Cardiac septum (tissue), 1 donor: ENCODE measurements around the gene FRAS1. TPM values are rescaled to one million over a fixed set of nuclear protein-coding genes. Genes with fewer than 3 reads are reported as not detected.

Experiments used
- DNase-seq: peaks from one replicate; pipeline ENCODE4 v3.0.0-alpha.2; 2020; ENCODE audit warnings: low spot score
- intact Hi-C: fragments of 100-400 bp; cut with DNase I; formaldehyde crosslinking; loops from one replicate; pipeline ENCODE4 v1.14.0; 2022
- total RNA-seq: library from RNA; stranded (reverse); fragmentation: NEBNext Ultra II Directional; extraction: Animal tissue kit (Norgen Biotek cat#: 25700); gene quantifications from one replicate; pipeline ENCODE4 v1.2.1, GENCODE V29; 2021
- donor health status: DM: no; HTN: no; CAD: no.

FRAS1 gene
- total RNA-seq, 1 donor from 2014 or later: 4.2 TPM

DNA sequence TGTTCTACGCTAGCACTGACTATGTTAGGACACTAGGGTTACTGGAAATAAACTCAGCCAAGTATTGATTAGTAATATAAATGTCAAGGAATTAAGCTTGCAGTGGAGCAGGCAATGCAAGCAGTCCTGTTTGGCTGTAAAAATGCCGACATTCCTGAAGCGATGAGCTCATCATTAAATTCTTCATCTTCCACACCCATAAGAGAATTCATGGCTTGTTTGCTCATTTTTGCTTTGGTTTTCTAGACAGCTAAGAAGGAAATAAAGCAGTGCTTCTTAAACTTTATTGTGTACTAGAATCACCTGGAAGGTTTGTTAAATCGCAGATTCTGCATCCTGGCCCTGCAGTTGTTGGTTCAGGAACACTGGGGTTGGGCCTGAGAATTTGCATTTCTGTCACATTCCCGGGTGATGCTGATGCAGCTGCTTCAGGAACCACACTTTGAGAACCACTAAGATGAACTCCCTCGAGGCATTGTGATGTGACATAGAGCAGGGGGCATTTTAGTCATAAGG is 512.2 kb downstream of the FRAS1 start:
- no peak for DNase-seq
- intact Hi-C loops: no loop called here

DNA sequence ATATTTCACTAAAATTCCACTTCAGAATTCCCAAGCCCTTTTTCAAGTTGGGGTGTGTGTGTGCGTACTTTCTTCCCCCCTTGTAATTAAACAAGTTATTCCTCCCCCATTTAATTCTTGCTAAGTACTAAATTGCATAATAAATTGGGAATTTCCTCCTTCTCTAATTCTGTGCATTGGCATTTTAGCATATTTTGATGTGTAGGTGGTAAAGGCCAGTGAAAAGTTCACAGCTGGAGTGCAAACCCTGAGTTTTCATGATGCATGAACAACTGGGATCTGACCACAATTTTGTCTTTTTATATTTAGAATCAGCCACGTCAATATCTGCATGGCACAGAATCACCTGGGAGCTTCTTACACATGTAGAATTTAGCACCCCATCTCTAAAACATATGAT is 513.0 kb downstream of the FRAS1 start:
- no peak for DNase-seq
- intact Hi-C loops: no loop called here

DNA sequence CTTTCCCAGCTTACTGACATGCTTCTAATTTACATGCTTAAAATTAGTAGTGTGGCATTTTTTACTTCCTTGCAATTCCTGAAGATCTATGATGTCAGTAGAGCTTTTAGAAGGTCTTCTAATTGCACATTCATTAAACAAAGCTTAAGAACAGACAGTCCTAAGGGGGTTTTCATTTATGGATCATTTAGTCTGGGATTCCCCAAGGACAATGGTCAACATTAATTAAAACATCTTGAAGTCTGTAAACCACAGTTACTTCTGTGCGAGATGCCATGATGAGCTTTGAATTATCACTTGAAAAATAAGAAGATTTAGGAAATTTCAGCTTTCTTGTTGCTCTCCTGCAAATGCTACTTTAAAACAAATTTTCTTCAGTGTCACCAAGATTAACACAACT is 514.7 kb downstream of the FRAS1 start:
- intact Hi-C loops: no loop called here
- DNase-seq: no peak

DNA sequence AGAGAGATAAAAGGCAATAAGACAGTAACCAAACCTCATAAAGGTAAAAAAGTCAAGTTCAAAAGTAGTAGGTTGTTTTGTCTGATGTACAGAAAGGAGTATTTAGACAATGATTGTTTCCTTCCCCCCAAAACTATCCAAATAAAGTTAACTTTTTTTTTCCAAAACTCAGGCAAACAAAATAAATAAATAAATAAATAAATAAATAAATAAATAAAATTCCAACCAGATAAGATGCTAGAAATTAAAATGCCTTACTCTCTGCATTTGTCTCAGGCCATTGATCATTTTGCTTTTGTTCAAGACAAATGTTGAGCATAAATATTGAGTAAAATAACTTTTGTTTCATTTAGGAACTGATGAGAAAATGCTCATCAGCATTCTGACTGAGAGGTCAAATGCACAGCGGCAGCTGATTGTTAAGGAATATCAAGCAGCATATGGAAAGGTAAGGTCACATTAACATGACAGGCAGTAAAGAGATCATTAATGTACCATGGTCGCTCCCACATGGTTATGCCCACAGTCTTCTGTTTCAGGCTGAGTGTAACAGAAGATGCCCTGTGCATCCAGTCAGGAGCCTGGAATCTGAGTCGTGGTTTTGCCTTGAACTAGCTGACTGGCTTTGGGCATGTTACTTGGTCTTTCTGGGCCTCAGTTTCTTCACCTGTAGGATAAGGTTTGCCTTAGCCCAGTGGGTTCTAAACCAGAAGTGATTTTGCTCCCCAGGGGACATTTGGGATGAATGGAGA is 521.7 kb downstream of the FRAS1 start:
- intact Hi-C loops: no loop called here
- DNase-seq: no peak

DNA sequence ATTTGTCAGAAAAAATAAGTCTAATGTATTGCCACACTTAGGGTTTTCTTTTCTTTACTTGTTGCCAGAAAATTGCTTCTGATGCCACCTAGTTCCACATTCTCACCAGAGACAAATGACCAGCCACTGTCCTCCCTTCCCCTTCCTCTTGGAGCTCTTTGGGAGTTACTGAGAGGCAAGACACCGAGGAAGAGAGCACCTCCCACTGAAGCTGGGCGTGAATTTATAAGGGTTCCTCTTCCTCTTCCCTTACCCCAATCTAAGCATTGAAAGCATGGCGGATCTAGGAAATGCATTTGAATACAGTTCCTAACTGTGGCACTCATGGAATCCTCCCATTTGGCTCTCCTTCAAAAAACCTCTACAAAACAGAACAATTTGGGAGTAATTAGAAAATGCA is 524.5 kb downstream of the FRAS1 start:
- no peak for DNase-seq
- intact Hi-C loops: no loop called here

DNA sequence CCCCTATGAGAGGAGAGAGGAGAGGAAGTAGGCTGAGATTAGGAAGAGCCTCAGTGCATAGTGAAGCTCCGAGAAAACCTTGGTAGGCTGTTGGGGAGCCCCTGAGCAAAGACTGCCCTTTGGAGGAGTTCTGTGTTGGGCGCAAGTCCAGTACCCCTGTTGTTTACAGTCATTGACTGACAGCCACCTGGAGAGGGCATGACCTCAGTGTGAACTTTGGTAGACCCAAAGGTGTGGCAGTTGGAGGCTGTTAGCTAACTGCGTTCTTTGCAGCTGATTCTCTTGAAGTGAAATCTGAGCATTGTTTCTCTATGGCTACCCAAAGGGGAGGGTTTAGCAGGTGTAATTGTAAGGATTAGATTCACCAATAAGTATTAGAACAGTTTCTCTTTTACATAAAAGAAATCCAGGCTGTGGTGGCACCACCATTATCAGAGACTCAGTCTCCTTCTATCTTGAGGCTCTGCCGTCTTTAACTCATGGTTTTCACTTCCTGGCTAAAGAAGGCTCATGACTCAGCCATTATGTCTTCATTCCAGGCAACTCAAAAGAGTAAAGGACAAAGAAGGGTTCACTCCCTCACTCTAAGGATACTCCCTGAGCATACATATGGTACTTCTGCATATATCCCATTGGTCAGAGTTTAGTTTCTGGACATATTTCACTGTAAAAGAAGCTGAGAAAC is 527.9 kb downstream of the FRAS1 start:
- intact Hi-C loops: loop anchor here (5.0 kb wide), 1 partner anchor 33 kb away; the partner anchor contains the start of gene ANXA3
- no peak for DNase-seq

DNA sequence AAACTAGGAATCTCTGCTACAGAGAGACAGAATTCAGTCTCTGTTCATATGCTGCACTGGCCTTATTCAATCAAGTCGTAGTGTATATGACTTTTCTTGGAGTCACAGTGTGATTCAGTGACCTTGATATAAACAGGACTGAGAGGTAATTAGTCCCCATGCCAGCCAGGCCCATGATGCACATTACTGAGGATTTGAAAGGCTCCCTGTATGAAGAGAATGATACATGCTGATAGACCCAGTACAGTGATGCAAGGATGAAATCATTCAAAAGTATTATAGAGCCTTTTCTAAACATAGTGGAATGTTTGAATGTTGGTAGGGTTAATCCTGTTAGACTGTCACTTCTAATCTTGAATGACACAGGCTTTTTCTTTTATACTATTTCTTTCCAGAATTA is 528.5 kb downstream of the FRAS1 start:
- intact Hi-C loops: loop anchor here (5.0 kb wide), 1 partner anchor 33 kb away; the partner anchor contains the start of gene ANXA3
- DNase-seq: no peak

DNA sequence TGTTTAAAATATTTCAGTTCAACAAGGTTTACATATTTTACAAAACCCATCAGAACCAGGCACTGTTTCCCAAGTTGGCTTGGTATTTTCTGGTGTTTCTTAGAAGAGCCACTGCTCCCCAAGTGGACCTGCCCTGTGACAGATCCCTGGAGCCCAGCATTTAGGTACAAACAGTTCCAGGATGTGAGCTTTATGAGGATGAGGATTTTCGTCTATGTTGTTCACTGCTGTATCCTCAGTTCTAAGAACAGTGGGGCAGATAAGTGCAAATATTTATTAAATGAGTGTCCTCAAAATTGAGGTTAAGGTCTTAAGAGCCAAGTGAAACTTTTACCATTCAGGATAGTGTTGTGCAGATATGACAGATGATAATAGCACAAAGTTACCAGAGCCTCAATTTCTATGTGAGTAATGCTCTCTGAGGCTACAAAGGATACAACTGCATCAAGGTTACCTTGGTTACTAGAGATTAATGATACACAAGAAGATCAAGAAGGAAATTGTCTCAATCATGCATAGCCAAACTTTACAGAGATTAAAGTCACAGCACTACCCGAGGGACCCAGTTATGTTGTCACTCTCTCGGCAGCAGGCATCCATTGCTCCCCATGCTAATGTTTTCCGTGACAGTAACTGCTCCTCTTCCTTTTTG is 531.9 kb downstream of the FRAS1 start:
- DNase-seq: no peak
- intact Hi-C loops: loop anchor here (5.0 kb wide), 1 partner anchor 37 kb away; the partner anchor contains the start of gene ANXA3

DNA sequence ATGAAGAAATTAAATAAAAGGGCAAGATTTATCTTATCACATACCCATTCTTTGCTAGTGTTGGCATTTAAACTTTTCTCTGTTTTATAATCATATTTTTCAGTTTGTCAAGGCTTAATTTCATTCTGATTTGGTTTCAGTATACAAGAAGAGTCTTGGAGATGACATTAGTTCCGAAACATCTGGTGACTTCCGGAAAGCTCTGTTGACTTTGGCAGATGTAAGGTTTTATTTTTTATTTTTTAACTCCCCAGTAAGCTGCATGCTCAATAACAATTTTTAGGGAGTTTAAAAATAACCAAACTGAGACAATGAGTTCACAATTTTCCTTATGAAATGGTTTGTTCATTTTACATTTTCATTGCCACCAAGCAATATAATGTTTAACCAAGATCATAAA is 534.3 kb downstream of the FRAS1 start:
- intact Hi-C loops: no loop called here
- no peak for DNase-seq

DNA sequence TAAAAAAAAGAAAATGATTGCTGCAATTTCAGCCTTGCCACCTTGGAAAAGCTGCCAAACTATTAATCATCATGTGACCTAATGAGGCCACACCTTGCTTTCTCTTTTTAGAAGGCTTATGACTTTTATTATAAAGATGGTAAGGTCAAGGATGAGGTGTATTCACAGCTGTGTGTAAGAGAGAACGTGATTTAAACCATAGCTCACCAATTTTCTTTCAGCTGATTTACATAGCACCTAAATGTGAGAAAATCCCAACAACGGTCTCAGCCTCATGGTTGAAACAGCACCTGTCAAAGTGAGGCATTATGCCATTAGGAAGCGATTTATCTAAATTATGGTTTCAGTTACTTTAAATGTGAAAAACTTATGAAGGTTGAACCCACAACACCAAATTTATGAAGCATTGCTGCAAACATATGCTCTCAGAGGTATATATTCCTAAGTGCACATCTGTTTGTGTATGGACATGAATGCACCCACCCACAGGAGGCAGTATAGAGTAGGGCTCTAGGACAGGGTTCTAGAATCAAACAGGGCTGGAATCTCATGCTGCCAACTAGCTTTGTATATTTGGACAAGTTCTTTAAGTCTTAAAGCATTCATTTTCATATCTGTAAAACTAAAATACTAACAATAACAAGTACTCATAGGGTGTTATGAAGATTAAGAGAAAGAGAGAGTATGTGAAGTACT is 535.1 kb downstream of the FRAS1 start:
- no peak for DNase-seq
- intact Hi-C loops: no loop called here

Other genes with a start within 250 kb of the FRAS1 start
- gene CNOT6L, start 238.0 kb upstream of the FRAS1 start, total RNA-seq: 27.2 TPM
- gene MRPL1, start 194.5 kb upstream of the FRAS1 start, total RNA-seq: 29.0 TPM